ENCODE measurements around the gene CLDN1.

DNA sequence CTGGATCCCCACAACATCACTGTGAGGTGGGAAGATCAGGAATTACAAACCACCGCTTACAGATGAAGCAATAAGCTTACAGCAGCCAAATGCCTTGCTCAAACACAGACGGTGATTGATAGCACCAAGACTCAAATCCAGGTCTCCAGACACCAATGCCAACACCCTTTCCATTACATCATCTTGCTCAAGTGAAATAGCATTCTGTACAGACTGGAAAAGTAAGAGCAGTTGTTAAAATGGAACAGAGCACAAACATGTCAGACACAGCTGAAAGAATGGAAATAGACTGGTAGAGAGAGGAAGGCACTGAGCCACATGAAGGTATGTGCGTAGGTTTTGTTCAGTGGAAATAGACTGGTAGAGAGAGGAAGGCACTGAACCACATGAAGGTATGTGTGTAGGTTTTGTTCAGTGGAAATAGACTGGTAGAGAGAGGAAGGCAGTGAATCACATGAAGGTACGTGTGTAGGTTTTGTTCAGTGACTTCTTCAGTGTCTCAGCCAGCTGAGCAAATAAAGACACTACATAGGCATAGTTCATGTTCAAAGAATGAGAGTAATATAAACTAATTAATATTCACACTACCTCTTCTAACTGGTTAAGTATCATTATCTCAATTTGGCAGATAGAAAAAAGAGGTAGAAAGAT lies 15.6 kb downstream of the CLDN1 start:
- TF ChIP-seq, protein P1, sequence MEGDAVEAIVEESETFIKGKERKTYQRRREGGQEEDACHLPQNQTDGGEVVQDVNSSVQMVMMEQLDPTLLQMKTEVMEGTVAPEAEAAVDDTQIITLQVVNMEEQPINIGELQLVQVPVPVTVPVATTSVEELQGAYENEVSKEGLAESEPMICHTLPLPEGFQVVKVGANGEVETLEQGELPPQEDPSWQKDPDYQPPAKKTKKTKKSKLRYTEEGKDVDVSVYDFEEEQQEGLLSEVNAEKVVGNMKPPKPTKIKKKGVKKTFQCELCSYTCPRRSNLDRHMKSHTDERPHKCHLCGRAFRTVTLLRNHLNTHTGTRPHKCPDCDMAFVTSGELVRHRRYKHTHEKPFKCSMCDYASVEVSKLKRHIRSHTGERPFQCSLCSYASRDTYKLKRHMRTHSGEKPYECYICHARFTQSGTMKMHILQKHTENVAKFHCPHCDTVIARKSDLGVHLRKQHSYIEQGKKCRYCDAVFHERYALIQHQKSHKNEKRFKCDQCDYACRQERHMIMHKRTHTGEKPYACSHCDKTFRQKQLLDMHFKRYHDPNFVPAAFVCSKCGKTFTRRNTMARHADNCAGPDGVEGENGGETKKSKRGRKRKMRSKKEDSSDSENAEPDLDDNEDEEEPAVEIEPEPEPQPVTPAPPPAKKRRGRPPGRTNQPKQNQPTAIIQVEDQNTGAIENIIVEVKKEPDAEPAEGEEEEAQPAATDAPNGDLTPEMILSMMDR (conservative IDR thresholded peaks at IDR 0.05; ENCODE audit: low read length), result no peak
- no peak for TF ChIP-seq EZH2phosphoT487 (IDR thresholded peaks at IDR 0.05; ENCODE audit: borderline replicate concordance)

All from Loucy (cell line).